SK-N-SH treated with all-trans-retinoic acid at 6 μM for 48 hours (cell line): ENCODE measurements around the gene ARHGAP8.

Source experiments
- ATAC-seq: fragments of 200-7000 bp; cut with Tn5 transposase; 3 replicates; pipeline ENCODE4 v1.9.1; 2020; ENCODE audit warnings: mild to moderate bottlenecking, moderate library complexity
- ARNTL ChIP-seq: fragments of 450-650 bp; formaldehyde crosslinking; IDR thresholded peaks from 2 replicates; pipeline ENCODE4 v1.5.0; 2020; ENCODE audit warnings: low read depth, mild to moderate bottlenecking, moderate library complexity, borderline replicate concordance
- BACH2 ChIP-seq: fragments of 250-450 bp; sonication (Bioruptor Pico); IDR thresholded peaks from 2 replicates; pipeline ENCODE4 v1.9.0; 2021; ENCODE audit warnings: mild to moderate bottlenecking, borderline replicate concordance
- CREB5 ChIP-seq: fragments of 250-450 bp; sonication (Bioruptor Pico); IDR thresholded peaks from 2 replicates; pipeline ENCODE4 v1.5.1; 2020; ENCODE audit warnings: low read depth, mild to moderate bottlenecking, moderate library complexity
- CSDC2 ChIP-seq: fragments of 250-450 bp; sonication (Bioruptor Pico); IDR thresholded peaks from 2 replicates; pipeline ENCODE4 v1.5.0; 2020; ENCODE audit warnings: mild to moderate bottlenecking, moderate library complexity
- ESRRG ChIP-seq: fragments of 250-450 bp; sonication (Bioruptor Pico); IDR thresholded peaks from 2 replicates; pipeline ENCODE4 v1.6.1; 2021; ENCODE audit warnings: mild to moderate bottlenecking
- GLIS3 ChIP-seq: fragments of 250-450 bp; sonication (Bioruptor Pico); IDR thresholded peaks from 2 replicates; pipeline ENCODE4 v1.5.0; 2020; ENCODE audit warnings: mild to moderate bottlenecking, moderate library complexity
- ISL1 ChIP-seq: fragments of 250-450 bp; sonication (Bioruptor Pico); IDR thresholded peaks from 2 replicates; pipeline ENCODE4 v2.1.2; 2022; ENCODE audit warnings: mild to moderate bottlenecking, moderate library complexity
- OSR1 ChIP-seq: fragments of 250-450 bp; sonication (Bioruptor Pico); IDR thresholded peaks from 2 replicates; pipeline ENCODE4 v1.8.0; 2022; ENCODE audit warnings: moderate library complexity, mild to moderate bottlenecking, inconsistent platforms
- PATZ1 ChIP-seq: fragments of 250-450 bp; sonication (Bioruptor Pico); IDR thresholded peaks from 2 replicates; pipeline ENCODE4 v1.8.0; 2020; ENCODE audit warnings: mild to moderate bottlenecking, moderate library complexity, borderline replicate concordance
- POU6F1 ChIP-seq: fragments of 250-450 bp; sonication (Bioruptor Pico); IDR thresholded peaks from 2 replicates; pipeline ENCODE4 v1.8.0; 2021; ENCODE audit warnings: low read depth, mild to moderate bottlenecking, moderate library complexity, borderline replicate concordance
- PPARA ChIP-seq: fragments of 250-450 bp; sonication (Bioruptor Pico); IDR thresholded peaks from 2 replicates; pipeline ENCODE4 v1.5.0; 2020; ENCODE audit warnings: mild to moderate bottlenecking, borderline replicate concordance
- RARB ChIP-seq: fragments of 250-450 bp; sonication (Bioruptor Pico); IDR thresholded peaks from 2 replicates; pipeline ENCODE4 v1.8.0; 2021; ENCODE audit warnings: mild to moderate bottlenecking, moderate library complexity
- SNAI2 ChIP-seq: fragments of 250-450 bp; sonication (Bioruptor Pico); IDR thresholded peaks from 2 replicates; pipeline ENCODE4 v1.5.0; 2020; ENCODE audit warnings: mild to moderate bottlenecking, moderate library complexity
- TCF4 ChIP-seq: fragments of 250-450 bp; sonication (Bioruptor Pico); IDR thresholded peaks from 2 replicates; pipeline ENCODE4 v1.8.0; 2021; ENCODE audit warnings: mild to moderate bottlenecking, moderate library complexity, borderline replicate concordance
- TOX ChIP-seq: fragments of 250-450 bp; sonication (Bioruptor Pico); IDR thresholded peaks from 2 replicates; pipeline ENCODE4 v1.8.0; 2021; ENCODE audit warnings: mild to moderate bottlenecking, moderate library complexity, borderline replicate concordance
- TSHZ2 ChIP-seq: fragments of 250-450 bp; sonication (Bioruptor Pico); IDR thresholded peaks from 2 replicates; pipeline ENCODE4 v1.5.0; 2020; ENCODE audit warnings: mild to moderate bottlenecking, moderate library complexity
- ZC3H10 ChIP-seq: fragments of 250-450 bp; sonication (Bioruptor Pico); IDR thresholded peaks from 2 replicates; pipeline ENCODE4 v1.5.1; 2021; ENCODE audit warnings: mild to moderate bottlenecking, moderate library complexity
- ZFP3 ChIP-seq: fragments of 250-450 bp; sonication (Bioruptor Pico); IDR thresholded peaks from 2 replicates; pipeline ENCODE4 v1.5.0; 2020; ENCODE audit warnings: mild to moderate bottlenecking, moderate library complexity
- ZFP30 ChIP-seq: fragments of 450-650 bp; formaldehyde crosslinking; IDR thresholded peaks from 2 replicates; pipeline ENCODE4 v1.5.0; 2022; ENCODE audit warnings: mild to moderate bottlenecking, moderate library complexity
- ZNF565 ChIP-seq: fragments of 450-650 bp; formaldehyde crosslinking; conservative IDR thresholded peaks from 2 replicates; pipeline ENCODE4 v1.5.0; 2020; ENCODE audit warnings: low read depth, mild to moderate bottlenecking, moderate library complexity
- ZNF70 ChIP-seq: fragments of 450-650 bp; formaldehyde crosslinking; IDR thresholded peaks from 2 replicates; pipeline ENCODE4 v1.5.0; 2020; ENCODE audit warnings: mild to moderate bottlenecking, moderate library complexity
- ZNF8 ChIP-seq: fragments of 450-650 bp; formaldehyde crosslinking; IDR thresholded peaks from 2 replicates; pipeline ENCODE4 v1.5.0; 2020; ENCODE audit warnings: mild to moderate bottlenecking, moderate library complexity
- TF ChIP-seq, protein P1 (sequence below): fragments of 250-450 bp; sonication (Bioruptor Pico); IDR thresholded peaks from 2 replicates; pipeline ENCODE4 v1.5.1; 2021; ENCODE audit warnings: mild to moderate bottlenecking, moderate library complexity

Gene ARHGAP8

DNA sequence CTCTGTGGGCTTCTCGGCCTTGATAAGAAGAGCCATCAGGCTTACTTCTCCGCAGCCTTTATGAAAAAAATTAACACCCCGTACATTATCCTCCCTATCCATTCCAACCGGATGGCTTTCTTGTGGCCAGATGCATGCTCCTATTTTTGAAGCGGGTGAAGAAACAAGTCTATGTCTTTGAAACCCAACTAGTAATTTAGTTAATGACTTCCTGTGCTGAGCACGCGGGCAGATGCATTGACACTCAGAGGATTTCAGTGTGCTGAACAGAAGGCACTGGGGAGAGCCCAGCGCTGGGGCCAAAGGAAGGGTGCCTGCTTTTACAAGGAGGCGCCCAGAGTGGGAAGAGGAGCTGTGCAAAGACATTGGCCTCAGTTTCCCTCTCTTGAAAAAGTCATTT is 53.3 kb downstream of the ARHGAP8 start:
- no peak for ATAC-seq
- TF ChIP-seq PPARA (CRISPR knock-in tag): no peak
- TF ChIP-seq TOX (CRISPR knock-in tag): no peak
- no peak for TF ChIP-seq ARNTL
- no peak for TF ChIP-seq ZFP3
- no peak for TF ChIP-seq ISL1 (CRISPR knock-in tag)
- no peak for TF ChIP-seq ESRRG (CRISPR knock-in tag)
- no peak for TF ChIP-seq TSHZ2
- no peak for TF ChIP-seq ZC3H10 (CRISPR knock-in tag)
- TF ChIP-seq ZNF565 (CRISPR knock-in tag): no peak
- TF ChIP-seq ZNF70 (CRISPR knock-in tag): no peak
- no peak for TF ChIP-seq GLIS3 (CRISPR knock-in tag)
- no peak for TF ChIP-seq CREB5

- no peak for TF ChIP-seq ZNF8 (CRISPR knock-in tag)
- TF ChIP-seq BACH2 (CRISPR knock-in tag): no peak
- TF ChIP-seq ZC3H10 (CRISPR knock-in tag): no peak
- TF ChIP-seq RARB (CRISPR knock-in tag): no peak
- TF ChIP-seq CREB5: no peak
- TF ChIP-seq SNAI2: no peak
- TF ChIP-seq ARNTL: no peak
- no peak for TF ChIP-seq ZFP3
- no peak for TF ChIP-seq PATZ1 (CRISPR knock-in tag)
- no peak for TF ChIP-seq OSR1
- no peak for TF ChIP-seq CSDC2 (CRISPR knock-in tag)
- no peak for TF ChIP-seq ZNF70 (CRISPR knock-in tag)
- TF ChIP-seq, protein P1, sequence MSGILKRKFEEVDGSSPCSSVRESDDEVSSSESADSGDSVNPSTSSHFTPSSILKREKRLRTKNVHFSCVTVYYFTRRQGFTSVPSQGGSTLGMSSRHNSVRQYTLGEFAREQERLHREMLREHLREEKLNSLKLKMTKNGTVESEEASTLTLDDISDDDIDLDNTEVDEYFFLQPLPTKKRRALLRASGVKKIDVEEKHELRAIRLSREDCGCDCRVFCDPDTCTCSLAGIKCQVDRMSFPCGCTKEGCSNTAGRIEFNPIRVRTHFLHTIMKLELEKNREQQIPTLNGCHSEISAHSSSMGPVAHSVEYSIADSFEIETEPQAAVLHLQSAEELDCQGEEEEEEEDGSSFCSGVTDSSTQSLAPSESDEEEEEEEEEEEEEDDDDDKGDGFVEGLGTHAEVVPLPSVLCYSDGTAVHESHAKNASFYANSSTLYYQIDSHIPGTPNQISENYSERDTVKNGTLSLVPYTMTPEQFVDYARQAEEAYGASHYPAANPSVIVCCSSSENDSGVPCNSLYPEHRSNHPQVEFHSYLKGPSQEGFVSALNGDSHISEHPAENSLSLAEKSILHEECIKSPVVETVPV (CRISPR knock-in tag): no peak
- TF ChIP-seq ZFP30: no peak
- TF ChIP-seq ESRRG (CRISPR knock-in tag): no peak
- no peak for ATAC-seq
Observed at GRCh38 chr22:44807232-44807631, 54.9 kb downstream of the ARHGAP8 start.

DNA sequence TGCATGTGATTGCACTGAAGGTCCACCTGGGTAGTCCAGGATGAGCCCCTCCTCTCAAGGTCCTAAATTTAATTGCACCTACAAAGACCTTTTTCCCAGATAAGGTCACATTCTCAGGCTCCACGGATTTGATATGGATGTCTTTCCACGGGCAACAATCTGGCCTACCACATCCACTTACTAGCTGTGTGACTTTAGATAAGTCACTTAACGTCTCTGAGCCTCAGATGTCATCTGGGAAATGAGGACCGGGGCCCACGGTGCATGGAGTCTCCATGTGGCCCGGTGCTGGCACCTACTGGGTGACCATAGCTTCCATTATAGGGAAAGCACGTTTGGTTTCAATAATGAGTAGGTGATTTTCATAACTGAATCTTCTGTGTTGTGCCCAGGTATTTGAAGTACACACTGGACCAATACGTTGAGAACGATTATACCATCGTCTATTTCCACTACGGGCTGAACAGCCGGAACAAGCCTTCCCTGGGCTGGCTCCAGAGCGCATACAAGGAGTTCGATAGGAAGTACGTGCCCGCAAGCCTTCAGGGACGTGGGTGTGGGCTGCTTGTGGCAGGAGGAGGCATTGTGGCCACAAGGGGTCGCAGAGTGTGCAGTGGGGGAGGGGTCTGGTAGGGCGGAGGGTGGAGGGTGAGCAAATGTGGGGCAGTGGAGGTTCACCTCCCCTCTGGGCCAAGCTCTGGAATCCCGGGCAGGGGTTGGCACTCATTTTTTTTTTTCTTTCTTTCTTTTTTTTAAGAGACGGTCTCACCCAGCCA is 55.7 kb downstream of the ARHGAP8 start:
- no peak for ATAC-seq
- TF ChIP-seq CREB5: no peak
- no peak for TF ChIP-seq ZNF565 (CRISPR knock-in tag)
- TF ChIP-seq ISL1 (CRISPR knock-in tag): no peak
- TF ChIP-seq POU6F1: no peak
- no peak for TF ChIP-seq ZFP30
- TF ChIP-seq PPARA (CRISPR knock-in tag): no peak
- TF ChIP-seq ZFP3: no peak
- no peak for TF ChIP-seq SNAI2
- no peak for TF ChIP-seq ESRRG (CRISPR knock-in tag)
- no peak for TF ChIP-seq CSDC2 (CRISPR knock-in tag)
- TF ChIP-seq RARB (CRISPR knock-in tag): no peak
- no peak for TF ChIP-seq ARNTL
- TF ChIP-seq TCF4 (CRISPR knock-in tag): no peak
- no peak for TF ChIP-seq ZNF70 (CRISPR knock-in tag)
- no peak for TF ChIP-seq GLIS3 (CRISPR knock-in tag)
- no peak for TF ChIP-seq PATZ1 (CRISPR knock-in tag)
